HG02571 (cell line): Measurements from ENCODE around the gene UTS2R.

Experiments used
- ATAC-seq: cut with Tn5 transposase; IDR thresholded peaks from one replicate; pipeline ENCODE4 v1.9.1; 2021; ENCODE audit warnings: mild to moderate bottlenecking, moderate library complexity; ENCODE audit not compliant: unreplicated experiment

UTS2R gene

DNA sequence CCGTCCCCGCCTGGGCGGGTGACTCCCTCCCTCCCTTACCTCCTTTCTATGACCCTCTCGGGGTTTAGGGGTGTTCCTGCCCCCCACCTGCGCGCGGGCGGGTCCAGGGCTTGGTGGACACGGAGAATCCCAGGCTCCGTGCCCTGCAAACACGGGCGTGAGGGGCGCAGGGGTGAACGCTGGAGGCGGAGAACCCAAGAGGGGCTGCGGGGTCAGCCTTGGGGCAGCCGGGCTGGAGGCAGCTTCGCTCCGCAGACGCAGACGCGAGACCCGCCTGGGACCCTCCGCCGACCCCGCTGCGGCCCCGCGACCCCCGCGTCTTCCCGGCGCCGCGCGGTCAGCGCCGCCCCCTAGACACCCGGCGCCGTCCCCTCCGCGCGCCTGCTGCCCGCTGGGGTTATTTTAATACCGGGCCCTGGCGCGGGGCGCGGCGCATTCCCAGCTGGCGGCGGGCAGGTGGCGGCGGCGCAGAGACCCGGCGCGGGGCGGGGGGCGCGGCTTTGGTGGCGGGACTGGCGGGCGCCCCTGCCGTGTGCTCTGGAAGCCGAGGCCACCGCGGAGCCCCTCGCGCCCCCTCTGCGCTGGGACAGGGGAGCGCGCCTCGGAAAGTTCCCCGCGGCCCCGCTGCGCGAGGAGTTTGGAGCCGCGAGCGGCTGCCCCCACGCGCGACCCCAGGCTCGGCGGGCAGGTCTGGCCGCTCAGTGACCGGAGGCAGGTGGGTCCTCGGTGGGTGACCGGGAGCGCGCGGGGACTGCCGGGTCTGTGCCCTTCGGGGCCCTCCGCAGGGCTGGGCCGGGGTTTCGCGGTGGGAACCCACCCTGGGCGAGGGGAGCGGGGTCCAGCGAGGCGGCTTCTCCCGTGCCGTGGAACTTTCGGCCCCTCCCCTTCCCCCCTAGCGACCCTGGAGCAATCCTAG lies at the start of gene UTS2R:
TSS of gene UTS2R (plus strand) at position 433 of the 916 bp plus-strand sequence. CDS start 2,560 bp downstream, outside the sequence.
- no peak for ATAC-seq

DNA sequence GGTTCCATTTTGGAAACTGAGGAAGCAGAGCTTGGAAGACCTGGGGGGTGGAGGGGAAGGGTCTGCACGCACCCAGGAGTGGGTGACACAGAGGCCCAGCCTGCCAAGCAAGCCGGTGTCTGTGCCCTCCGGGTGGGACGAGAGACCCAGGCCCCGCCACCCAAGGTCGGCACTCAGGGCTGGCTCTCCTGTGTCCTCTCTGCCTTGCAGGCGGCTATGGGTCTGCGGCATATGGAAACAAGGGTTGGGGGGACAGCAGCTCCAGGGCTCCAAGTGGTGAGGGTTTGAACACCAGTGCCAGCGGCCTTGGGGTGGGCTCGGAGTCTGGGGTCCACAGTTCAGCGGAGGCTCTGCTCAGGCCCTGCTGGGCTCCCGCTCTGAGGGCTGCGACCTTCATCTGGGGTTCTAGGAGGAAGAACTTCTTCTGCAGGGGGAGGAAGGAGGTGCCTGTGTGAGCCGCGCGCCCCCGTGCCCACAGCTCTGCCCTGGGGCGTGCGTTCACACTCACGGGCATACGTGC lies 49.6 kb upstream of the UTS2R start:
- no peak for ATAC-seq

DNA sequence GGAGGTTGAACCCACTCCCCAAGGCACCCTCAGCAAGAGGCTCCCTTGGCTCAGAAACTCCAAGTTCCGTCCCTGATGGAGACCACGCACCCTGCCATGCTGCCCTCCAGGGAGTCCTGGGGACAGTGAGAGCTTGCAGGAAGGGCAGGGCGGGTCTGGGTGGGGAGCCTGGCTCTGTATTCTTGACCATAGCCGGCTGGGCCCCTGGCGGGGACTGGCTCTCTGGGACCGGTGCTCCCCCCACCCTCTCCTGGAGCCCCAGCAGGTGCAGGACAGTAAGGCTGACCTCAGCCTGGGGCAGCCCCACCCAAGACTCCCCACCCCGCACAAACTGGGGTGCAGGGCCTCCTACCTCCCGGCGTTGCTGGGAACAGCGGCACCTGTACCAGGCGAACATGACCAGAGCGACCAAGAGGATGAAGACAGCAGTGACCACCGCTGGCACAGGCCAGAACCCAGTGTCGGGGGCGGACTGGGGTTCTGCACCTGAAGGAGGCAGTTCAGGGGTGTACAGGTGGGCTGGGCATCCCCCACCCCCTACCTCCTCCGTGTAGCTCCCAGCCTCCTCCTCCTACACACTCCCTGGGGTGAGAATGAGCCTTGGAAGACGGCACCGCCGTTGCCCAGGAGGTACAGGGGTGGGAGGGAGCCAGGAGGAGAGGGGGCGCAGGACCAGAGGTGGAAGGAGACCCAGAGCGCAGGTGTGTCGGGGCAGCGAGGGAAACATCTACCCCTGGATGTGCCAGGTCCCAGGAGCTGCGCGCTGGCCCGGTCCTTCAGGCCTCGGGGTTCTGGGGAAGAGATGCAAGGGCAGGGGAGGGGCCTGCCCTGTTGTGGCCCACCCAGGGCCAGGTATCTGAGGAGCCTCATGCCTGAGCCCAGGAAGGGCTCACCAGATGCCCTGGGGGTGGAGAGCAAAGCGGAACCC lies 48.8 kb upstream of the UTS2R start:
- ATAC-seq: no peak

DNA sequence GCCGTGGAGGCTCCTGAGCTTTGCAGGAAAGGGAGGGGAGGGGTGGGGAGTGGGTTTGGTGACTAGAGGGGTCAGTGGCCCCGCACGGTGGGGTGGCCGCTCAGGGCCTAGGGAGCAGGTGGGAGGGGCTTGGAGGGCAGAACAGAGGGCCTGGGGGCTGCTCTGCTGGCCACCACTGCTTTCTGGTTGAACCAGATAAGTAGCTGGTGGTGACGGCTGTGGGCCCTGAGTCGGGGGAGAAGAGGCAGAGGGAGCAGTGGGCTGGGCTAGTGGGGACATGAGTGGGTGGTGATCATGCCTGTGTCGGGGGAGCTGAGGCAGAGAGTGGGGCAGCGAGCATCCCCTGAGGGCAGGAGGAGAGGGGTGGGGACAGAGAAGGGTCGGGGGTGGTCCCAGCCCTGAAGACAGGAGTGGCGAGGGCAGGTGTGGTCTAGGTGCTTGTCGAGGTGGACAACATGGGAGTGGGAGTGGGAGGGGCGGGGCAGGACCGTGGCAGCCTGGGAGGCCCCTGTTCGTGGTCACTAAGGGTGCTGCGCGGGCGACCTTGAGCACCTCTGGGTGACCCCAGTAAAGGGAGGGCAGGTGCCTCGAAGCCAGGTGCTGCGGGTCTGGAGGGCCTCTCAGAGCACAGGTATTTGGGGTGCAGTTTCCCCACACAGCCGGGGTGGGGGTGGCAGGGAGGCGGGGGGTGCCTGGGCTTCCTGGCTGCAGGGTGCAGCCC lies 47.9 kb upstream of the UTS2R start:
- no peak for ATAC-seq

DNA sequence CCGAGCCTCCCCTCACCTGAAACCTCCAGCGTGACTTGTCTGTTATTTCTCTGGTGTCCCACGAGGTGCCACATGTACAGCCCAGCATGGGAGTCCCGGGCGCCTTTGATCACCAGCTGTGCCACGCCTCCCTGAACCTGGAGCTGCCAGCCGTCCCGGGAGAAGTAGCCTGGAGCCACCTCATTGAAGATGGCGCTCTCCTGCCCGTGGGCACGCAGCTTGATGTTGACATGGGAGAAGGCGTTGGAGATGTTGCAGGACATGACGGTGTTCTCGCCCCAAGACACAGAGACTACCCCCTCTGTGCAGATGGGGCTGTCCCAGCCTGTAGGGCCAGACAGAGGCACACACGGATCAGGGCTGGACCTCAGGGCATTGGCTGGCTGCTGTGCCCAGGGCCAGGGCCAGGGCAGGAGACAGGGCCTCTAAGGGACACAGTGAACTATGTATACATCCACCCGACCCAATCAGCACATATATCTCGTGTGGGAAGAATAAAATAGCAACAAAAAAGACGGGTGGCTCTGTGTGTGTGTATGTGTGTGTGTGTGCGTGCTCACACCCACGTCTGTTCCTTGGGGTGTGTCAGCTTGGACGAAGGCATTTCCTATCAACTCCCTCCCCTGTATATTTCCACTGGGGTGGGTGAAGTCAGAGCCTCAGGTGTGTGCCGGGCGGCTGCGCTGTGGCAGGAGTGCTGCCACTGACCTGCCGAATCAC lies 46.8 kb upstream of the UTS2R start:
- no peak for ATAC-seq

DNA sequence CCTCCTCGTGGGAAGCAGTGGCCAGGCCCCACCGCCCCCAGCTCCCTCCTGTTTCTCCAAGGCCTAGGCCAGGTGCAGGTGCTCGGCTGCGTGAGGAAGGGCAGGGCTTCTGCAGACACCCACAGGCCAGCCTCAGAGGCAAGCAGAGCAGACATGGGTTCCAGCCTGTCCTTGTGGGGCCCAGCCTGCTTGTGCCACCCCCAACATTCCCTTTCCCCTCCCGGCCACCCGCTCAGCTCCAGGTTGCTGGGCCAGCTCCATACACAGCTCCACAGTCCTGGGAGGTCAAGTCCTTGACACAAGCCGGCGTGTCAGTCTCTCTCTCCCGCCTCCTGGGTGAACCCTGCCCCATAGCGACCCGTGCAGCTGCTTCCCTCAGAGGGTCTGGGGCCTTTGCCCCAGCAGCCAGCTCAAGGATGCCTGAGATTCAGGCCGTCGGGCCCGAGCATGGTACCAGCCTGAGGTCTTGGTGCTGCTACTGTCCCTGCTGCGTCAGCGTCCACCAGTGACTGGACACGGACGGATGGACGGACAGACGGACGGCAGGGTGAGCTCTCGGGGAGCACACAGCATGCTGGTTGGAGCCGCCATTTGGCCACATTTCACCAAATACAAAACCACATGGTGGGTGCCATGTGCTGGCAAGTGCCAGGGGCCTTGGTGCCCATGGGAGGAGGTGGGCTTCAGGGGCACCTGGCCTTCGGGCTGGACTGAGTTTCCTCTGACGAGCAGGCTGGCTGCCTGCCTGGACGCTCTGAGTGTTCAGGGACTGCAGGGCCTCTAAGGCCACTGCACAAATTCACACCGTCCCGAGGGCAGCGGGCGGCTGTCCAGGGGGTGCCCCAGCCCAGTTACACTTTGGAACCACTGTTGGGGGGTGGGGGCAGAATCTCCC lies 46.0 kb upstream of the UTS2R start:
- ATAC-seq: no peak

DNA sequence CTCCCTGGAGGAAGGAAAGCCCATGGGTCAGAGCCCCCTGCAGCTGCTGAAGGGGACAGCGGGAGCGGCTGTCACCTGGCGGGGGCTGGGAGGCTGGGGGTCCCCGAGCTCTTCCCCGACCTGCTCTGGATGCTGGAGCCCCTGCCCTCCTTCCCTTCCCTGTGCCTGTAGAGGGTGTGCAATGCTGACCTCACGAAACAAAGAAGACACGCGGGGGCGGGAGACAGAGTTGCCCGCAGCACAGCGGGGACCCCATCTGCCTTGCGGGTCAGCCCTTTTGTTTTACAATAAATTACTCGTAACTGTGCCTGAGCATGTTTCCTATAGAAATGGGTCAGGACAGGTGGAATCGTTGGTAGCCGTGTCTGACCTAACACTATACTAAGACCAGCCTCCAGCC lies 44.3 kb upstream of the UTS2R start:
- no peak for ATAC-seq

DNA sequence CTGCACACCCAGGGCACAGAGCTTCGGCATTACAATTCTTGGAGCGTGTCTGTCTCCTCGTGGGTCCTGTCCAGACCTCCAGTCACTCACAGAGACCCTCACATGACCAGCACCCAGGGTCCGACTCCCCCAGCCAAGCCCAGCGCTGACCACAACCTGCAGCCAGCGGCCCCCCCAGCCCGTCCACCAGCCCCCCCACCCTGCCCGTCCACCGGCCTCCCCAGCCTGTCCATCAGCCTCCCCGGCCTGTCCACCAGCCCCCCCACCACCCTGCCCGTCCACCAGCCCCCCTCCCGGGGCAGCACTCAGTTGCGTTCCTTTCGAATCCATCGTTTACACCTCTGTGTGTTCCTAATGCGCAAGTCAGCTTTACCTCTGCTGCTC lies 43.8 kb upstream of the UTS2R start:
- no peak for ATAC-seq

DNA sequence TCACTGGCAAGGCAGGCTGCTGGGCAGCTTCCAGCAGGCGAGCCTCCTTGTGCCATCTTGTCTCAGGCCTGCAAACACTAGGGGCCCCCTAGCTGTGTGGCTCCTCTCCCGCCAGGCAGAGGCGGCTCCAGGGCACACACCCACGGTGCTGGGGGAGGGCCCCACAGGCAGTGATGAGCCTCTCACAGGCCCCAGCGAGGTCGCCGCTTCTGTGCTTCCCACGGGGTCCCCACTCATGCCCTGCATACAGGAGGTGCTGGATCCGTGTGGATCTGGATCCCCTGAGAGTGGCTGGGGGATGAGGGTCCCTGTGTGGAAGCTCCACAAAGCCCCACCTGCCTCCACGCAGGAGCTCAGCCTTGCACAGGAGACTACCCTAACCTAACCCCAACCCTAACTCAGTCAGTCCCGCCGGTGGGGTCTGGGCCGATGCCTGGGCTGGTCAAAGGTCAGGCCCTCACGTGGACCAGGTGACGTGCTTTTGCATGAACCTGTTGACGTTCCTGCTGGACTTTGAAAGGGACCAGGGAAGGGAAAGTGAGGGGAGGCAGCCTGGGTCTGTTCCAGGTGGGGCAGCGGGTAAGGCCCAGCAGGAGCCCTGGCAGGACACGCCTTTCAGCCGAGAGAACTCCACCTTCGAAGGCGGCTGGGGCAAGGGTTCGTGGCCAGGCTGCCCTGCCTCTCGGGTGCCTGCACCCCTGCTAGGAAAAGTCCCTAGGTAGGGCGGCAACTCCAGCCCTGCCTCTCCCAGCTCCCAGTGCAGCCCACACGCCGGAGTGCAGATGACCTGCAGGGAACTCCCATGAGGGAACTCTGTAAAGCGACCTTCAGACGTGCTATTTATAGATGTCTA lies 43.2 kb upstream of the UTS2R start:
- no peak for ATAC-seq

DNA sequence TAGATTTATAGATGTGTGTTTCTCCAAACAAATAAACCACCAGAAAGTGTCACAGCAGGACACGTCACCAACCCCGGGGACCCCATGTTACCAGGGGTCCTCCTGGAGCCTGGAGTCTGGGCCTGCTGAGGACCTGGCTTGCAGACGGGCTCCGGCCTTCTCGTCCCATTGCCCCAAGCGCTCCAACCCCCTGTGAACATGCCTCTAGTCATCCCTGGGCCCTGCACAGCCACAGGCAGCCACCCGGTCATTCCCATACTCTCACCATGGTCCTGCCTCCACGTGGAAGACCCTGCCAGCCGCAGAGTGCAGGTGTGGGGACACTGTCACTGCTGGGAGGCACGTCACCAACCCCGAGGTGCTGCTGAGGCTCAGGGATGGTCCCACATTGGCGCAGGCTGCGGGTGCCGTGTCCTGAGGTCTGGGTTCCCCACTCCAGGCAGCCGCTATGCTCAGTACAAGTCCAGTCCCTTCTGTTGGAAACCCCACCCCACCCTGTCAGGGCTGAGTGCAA lies 42.5 kb upstream of the UTS2R start:
- ATAC-seq: no peak

DNA sequence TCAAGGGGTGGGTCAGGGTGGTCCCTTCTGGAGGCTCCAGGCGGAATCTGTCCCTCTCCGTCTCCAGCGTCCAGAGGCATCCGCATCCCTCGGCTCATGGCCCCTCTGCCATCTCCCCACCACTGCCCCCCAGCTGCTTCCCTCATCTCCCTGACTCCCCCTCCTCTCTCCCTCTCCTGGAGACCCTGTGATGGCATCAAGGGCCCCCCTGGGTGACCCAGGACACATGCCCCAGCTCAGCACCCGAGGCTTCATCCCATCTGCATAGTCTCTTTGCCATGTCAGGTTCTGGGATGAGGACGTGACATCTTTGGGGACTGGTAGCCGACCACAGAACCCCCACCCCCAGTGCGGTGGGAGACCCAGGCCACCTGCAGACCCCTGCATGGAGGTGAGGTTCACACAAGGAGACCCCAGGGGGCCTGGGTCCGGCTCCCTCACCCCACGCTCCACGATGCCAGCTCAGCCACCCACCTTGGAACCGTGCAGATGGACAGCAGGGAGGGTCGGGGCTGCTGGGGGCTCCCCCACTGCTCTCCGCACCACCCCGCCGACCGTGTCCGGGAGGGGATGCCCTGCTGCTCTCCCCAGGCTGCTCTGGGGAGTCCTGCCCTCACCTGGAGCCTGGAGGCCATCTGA lies 41.8 kb upstream of the UTS2R start:
- no peak for ATAC-seq

DNA sequence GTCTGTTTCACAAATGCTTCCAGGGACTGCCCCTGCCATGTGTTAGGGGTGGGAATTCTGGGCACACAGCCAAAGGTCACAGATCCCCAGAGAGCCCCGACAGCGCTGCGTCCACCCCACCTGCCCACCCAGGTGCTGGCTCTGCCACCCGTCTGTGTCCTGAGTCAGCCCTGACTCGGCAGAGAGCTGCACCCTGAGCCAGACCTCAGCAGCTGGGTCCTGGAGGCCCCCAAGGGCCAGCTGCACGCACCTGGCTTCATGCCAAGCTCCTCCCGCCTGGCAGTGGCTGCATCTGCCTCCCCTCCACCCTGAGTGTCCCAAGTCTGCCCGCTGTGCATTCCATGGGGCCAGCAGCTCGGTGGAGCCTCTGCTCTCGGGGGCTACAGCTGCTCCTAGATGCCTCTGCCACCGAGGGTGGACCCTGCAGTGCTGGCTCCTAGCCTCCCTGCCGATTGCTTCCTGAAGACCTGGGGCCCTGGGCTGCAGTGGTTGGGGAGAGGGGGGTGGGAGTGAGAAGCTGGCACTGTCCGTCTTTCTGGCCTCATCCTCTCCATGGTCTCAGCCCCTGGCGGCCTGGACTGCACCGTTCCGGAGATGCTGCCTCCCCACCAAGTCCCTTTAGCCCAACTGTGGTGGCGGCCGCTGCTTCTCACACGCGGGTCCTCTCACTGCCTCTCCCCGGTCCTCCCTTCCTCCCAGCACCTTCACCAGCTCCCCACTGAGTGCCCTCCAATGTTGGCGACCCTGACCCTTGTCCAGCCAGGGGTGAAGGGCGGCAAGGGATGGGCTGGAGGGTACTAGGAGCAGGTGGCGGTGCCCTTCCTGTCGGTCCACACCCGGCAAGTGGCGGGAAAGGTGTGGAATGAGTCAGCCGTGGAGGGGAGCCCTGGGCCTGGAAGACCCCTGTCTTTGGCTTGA lies 41.0 kb upstream of the UTS2R start:
- no peak for ATAC-seq

DNA sequence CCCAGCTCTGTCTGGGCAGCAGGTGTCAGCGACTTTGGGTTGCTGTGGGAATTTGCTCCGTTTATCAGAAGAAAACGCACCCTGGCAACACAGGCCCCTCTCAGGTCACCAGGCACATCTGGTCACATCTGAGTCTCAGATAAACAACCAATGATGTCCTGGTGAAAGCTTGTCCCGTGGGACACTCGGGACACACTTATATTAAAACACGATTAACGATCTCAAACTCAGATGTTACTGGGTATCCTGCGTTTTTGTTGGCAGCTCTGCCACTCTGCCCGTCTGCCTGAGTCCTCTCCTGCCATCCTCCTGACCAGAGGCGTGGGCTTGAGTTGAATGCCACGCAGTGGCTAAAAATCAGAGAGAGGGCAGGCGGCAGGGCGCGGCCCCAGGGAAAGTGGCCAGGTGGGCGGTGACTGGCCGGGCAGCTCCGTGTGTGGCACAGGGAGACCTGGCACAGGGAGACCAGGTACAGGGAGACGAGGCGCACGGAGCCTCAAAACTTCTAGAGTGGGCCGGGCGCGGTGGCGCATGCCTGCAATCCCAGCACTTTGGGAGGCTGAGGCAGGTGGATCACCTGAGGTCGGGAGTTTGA lies 40.1 kb upstream of the UTS2R start:
- no peak for ATAC-seq

DNA sequence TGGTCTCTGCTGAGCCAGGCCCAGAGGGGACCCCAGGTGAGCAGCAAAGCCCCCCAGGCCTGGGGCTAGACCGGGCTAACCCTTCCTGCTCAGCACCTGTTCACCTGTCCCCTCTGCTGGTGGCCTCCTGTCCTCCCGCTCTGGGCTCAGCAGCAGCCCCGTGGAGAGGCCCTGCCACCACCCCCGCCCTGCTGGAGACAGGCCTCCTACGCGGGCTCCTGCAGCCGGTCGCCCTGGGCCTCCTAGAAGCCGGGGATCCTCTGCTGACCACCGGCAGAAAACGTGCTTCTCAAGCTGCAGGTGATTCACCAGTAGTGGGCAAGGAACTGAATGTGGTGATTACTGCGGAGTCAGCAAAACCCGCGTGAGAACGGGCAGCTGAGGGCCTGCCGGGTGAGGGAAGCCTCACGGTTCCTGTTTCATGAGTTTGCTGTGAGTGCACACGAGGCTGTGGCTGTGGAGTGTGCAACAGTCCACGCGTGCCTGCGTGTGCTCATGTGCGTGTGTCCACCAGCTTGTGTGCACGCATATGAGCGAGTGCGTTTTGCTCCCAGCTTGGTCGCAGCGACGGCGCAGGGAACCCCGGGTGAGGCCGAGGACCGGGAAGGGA lies 38.8 kb upstream of the UTS2R start:
- ATAC-seq: no peak

DNA sequence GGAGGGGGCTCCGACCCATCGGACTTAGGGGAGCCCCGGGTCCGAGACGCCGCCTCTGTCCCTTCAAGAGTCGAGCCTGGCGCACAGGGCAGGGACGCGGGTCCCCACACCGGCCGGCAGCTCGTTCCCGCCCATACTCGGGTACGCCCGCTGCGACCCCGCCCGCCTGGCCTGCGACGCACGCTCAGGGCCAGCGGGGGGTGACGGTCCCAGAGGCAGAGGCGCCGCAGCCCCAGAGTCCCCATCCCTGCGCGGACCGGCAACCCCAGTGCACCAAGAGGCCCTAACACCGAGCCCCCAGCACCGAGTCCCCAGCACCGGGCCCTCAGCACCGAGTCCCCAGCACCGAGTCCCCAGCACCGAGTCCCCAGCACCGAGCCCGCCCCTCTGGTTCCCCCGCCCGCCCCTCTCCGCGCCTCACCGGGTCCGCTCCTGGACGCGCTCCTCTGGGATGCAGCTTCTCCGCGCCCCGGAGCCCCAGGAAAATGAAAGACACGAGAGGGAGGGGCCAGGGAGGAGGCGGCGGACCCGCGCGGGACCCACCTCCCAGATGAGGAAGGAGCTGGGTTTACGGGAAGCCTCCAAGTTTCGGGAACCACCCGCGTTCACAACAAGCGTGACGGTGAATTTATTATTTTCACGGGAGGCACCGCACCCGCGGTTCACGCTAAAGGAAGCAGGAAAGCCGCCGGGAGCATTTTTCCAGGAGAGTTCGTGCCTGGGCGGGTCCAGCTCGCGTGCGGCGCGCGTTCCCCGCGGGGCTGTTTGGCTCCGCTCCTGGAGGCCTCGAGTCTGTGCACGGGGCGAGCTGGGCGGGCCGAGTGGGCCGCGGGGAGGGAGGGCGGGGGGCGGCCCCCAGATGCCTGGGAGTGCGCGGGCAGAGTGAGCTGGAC lies 38.0 kb upstream of the UTS2R start, which contains the start of gene SECTM1:
TSS of gene SECTM1 (minus strand) at position 488 of the 893 bp plus-strand sequence. CDS start 6,526 bp downstream, outside the sequence.
- no peak for ATAC-seq
